UCSD-AML1 (cell line): Measurements from ENCODE around the gene CABP7.

Experiments
- DNase-seq: peaks from one replicate; lab custom pipeline; 2025; ENCODE audit not compliant: unreplicated experiment; lab: John Stamatoyannopoulos, UW

Gene CABP7

DNA sequence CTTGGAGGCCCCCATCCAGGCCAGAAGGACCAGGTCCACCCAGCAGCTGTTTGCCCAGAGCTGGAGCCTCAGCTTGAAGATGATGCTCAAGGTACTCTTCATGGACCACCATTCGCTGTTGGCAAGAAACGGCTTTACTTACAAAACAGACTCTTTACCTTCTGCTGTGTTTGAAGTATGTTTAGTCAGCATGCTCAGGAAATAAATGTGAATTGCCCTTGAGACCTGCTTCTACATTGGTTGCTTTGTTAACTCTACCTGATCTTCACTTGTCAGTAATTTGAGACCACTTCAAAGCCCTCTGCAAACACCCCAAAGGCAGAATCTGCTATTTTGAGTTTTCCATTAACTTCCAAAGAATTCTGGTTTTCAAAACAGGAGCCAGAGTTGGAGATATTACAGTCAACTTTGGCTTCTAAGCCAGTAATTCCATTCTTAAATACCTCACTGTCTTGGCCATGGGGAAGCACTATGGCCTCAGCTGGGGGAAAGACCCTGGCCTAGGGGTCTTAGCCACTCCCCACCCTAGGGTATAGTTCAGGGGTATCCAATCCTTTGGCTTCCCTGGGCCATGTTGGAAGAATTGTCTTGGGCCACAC lies 50.0 kb downstream of the CABP7 start:
- DNase-seq: no peak

GRCh38 chr22:29772170-29772641 lies 52.4 kb downstream of the CABP7 start:
- no peak for DNase-seq

DNA sequence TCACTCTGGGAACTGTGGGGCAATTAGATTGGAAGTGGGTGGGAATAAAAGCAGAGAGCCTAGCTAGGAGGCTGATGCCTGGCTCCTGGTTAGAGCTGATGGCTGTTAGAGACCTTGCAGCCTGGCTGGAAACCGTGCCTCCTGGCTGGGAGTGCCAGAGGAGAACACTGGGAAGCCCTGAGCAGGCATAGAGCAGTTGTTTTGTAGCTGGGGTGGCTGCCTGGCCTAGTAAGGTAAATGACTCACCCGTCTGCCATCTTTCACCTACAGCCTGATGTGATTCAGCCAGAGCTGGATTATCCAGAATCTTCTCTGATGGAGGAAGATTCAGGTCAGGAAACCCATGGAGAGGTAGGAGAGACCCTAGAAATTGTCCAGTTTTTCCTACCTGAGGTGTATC lies 53.4 kb downstream of the CABP7 start:
- no peak for DNase-seq

DNA sequence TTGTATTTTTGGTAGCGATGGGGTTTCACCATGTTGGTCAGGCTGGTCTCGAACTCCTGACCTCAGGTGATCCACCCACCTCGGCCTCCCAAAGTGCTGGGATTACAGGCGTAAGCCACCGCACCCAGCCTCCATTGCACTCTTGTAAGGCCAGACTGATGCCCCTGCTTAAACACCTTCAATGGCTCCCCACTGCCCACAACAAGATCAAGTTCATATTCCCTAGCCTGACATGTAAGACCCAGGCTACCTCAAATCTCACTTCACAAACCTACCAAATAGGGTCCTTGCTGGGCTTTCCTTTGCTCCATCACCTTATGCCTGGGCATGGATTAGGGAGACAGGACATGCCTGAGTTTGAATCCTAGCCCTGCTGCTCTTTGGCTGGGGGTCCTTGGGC lies 60.4 kb downstream of the CABP7 start:
- no peak for DNase-seq

DNA sequence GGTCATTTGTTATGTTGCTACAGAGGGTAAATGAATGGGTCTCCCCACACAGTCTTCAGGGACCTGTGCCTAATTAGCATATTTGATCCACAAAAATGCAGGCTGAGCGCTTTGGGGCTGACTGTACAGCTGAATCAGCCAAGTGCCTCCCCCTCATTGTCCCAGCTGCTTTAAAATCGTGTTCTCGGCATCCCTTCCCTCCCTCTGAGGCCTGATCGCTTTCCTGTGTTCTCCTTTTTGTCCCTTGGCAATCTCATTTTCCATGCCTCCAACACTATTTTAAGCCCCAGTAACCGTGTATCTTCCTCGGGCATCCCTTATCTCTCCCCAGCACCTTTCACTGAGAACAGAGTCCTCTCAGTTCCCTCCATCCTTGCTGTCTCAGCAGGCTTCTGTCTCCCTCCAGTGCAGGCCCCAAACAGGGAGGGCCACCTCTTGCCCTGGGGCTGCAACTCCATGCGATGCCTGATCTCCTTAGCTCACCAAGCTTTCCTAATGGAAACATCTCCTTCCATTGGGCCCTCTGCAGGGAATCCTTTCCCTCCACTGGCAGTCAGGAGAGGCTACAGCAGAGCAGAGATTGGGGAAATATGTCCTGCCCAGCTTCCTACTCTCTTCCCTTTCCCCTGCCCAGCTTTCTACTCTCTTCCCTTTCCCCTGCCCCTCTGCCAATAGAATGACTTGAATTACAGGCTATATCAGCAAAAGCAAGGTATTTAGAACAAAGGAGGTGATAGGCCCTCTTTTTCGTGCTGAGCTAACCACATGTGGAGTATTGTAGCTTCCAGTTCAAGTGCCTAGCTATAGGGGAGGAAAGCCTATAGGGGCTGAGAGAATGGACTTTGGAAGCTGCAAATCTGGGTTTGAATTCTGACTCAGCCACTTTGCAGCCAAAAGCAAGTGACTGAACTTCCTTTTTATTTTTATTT lies 61.2 kb downstream of the CABP7 start:
- DNase-seq: no peak
